SK-N-SH treated with all-trans-retinoic acid at 6 μM for 48 hours (cell line): ENCODE results near the gene PID1.
A peak's percentile ranks its signal among the peaks of the same experiment; 100 is the strongest.

Experiments
- ATAC-seq: fragments of 200-7000 bp; cut with Tn5 transposase; 3 replicates; pipeline ENCODE4 v1.9.1; 2020; ENCODE audit warnings: mild to moderate bottlenecking, moderate library complexity
- ARNTL ChIP-seq: fragments of 450-650 bp; formaldehyde crosslinking; IDR thresholded peaks from 2 replicates; pipeline ENCODE4 v1.5.0; 2020; ENCODE audit warnings: low read depth, mild to moderate bottlenecking, moderate library complexity, borderline replicate concordance
- BACH2 ChIP-seq: fragments of 250-450 bp; sonication (Bioruptor Pico); IDR thresholded peaks from 2 replicates; pipeline ENCODE4 v1.9.0; 2021; ENCODE audit warnings: mild to moderate bottlenecking, borderline replicate concordance
- CREB5 ChIP-seq: fragments of 250-450 bp; sonication (Bioruptor Pico); IDR thresholded peaks from 2 replicates; pipeline ENCODE4 v1.5.1; 2020; ENCODE audit warnings: low read depth, mild to moderate bottlenecking, moderate library complexity
- CSDC2 ChIP-seq: fragments of 250-450 bp; sonication (Bioruptor Pico); IDR thresholded peaks from 2 replicates; pipeline ENCODE4 v1.5.0; 2020; ENCODE audit warnings: mild to moderate bottlenecking, moderate library complexity
- CSRNP3 ChIP-seq: fragments of 250-450 bp; sonication (Bioruptor Pico); IDR thresholded peaks from 2 replicates; pipeline ENCODE4 v1.5.1; 2021; ENCODE audit warnings: mild to moderate bottlenecking, moderate library complexity
- ESRRG ChIP-seq: fragments of 250-450 bp; sonication (Bioruptor Pico); IDR thresholded peaks from 2 replicates; pipeline ENCODE4 v1.6.1; 2021; ENCODE audit warnings: mild to moderate bottlenecking
- GLIS3 ChIP-seq: fragments of 250-450 bp; sonication (Bioruptor Pico); IDR thresholded peaks from 2 replicates; pipeline ENCODE4 v1.5.0; 2020; ENCODE audit warnings: mild to moderate bottlenecking, moderate library complexity
- ISL1 ChIP-seq: fragments of 250-450 bp; sonication (Bioruptor Pico); IDR thresholded peaks from 2 replicates; pipeline ENCODE4 v2.1.2; 2022; ENCODE audit warnings: mild to moderate bottlenecking, moderate library complexity
- POU6F1 ChIP-seq: fragments of 250-450 bp; sonication (Bioruptor Pico); IDR thresholded peaks from 2 replicates; pipeline ENCODE4 v1.8.0; 2021; ENCODE audit warnings: low read depth, mild to moderate bottlenecking, moderate library complexity, borderline replicate concordance
- PPARA ChIP-seq: fragments of 250-450 bp; sonication (Bioruptor Pico); IDR thresholded peaks from 2 replicates; pipeline ENCODE4 v1.5.0; 2020; ENCODE audit warnings: mild to moderate bottlenecking, borderline replicate concordance
- SNAI2 ChIP-seq: fragments of 250-450 bp; sonication (Bioruptor Pico); IDR thresholded peaks from 2 replicates; pipeline ENCODE4 v1.5.0; 2020; ENCODE audit warnings: mild to moderate bottlenecking, moderate library complexity
- TCF4 ChIP-seq: fragments of 250-450 bp; sonication (Bioruptor Pico); IDR thresholded peaks from 2 replicates; pipeline ENCODE4 v1.8.0; 2021; ENCODE audit warnings: mild to moderate bottlenecking, moderate library complexity, borderline replicate concordance
- TOX ChIP-seq: fragments of 250-450 bp; sonication (Bioruptor Pico); IDR thresholded peaks from 2 replicates; pipeline ENCODE4 v1.8.0; 2021; ENCODE audit warnings: mild to moderate bottlenecking, moderate library complexity, borderline replicate concordance
- TSHZ2 ChIP-seq: fragments of 250-450 bp; sonication (Bioruptor Pico); IDR thresholded peaks from 2 replicates; pipeline ENCODE4 v1.5.0; 2020; ENCODE audit warnings: mild to moderate bottlenecking, moderate library complexity
- ZC3H10 ChIP-seq: fragments of 250-450 bp; sonication (Bioruptor Pico); IDR thresholded peaks from 2 replicates; pipeline ENCODE4 v1.5.1; 2021; ENCODE audit warnings: mild to moderate bottlenecking, moderate library complexity
- ZFP3 ChIP-seq: fragments of 250-450 bp; sonication (Bioruptor Pico); IDR thresholded peaks from 2 replicates; pipeline ENCODE4 v1.5.0; 2020; ENCODE audit warnings: mild to moderate bottlenecking, moderate library complexity
- ZFP30 ChIP-seq: fragments of 450-650 bp; formaldehyde crosslinking; IDR thresholded peaks from 2 replicates; pipeline ENCODE4 v1.5.0; 2022; ENCODE audit warnings: mild to moderate bottlenecking, moderate library complexity
- ZNF565 ChIP-seq: fragments of 450-650 bp; formaldehyde crosslinking; conservative IDR thresholded peaks from 2 replicates; pipeline ENCODE4 v1.5.0; 2020; ENCODE audit warnings: low read depth, mild to moderate bottlenecking, moderate library complexity
- ZNF70 ChIP-seq: fragments of 450-650 bp; formaldehyde crosslinking; IDR thresholded peaks from 2 replicates; pipeline ENCODE4 v1.5.0; 2020; ENCODE audit warnings: mild to moderate bottlenecking, moderate library complexity
- ZNF8 ChIP-seq: fragments of 450-650 bp; formaldehyde crosslinking; IDR thresholded peaks from 2 replicates; pipeline ENCODE4 v1.5.0; 2020; ENCODE audit warnings: mild to moderate bottlenecking, moderate library complexity

The PID1 gene

GRCh38 chr2:229270551-229271410 lies at the start of gene PID1:
PID1 (minus strand) TSS chr2:229271287; CDS start chr2:229271043, 244 bp downstream.
- TF ChIP-seq ZFP3 (CRISPR knock-in tag) (no peak), POU6F1 (CRISPR knock-in tag) (no peak), TCF4 (CRISPR knock-in tag) (no peak), ZNF8 (CRISPR knock-in tag) (no peak), ZNF70 (CRISPR knock-in tag) (no peak), ARNTL (CRISPR knock-in tag) (no peak)
- TF ChIP-seq, all 23 proteins: peak for 0
- ATAC-seq = peak; percentile 61

GRCh38 chr2:229319558-229319957 lies 48.5 kb upstream of the PID1 start:
- ATAC-seq = no peak
- TF ChIP-seq TSHZ2 (CRISPR knock-in tag) = no peak
- no peak for TF ChIP-seq ZC3H10 (CRISPR knock-in tag)
- TF ChIP-seq GLIS3 (CRISPR knock-in tag) = no peak
- TF ChIP-seq PPARA (CRISPR knock-in tag) = no peak
- TF ChIP-seq ZFP3 (CRISPR knock-in tag) = no peak
- no peak for TF ChIP-seq ZNF70 (CRISPR knock-in tag)
- TF ChIP-seq CSRNP3 = no peak
- no peak for TF ChIP-seq ZNF565 (CRISPR knock-in tag)
- TF ChIP-seq BACH2 = no peak
- no peak for TF ChIP-seq TOX (CRISPR knock-in tag)
- TF ChIP-seq CREB5 = no peak
- TF ChIP-seq, all 23 proteins: peak for 0

- TF ChIP-seq ESRRG (CRISPR knock-in tag) = no peak
- TF ChIP-seq ZFP30 = no peak
- TF ChIP-seq ZNF565 (CRISPR knock-in tag) = no peak
- TF ChIP-seq ZNF70 (CRISPR knock-in tag) = no peak
- TF ChIP-seq CSDC2 (CRISPR knock-in tag) = no peak
- TF ChIP-seq TCF4 (CRISPR knock-in tag) = no peak
- TF ChIP-seq ZFP3 (CRISPR knock-in tag) = no peak
- no peak for TF ChIP-seq CSRNP3
- TF ChIP-seq POU6F1 (CRISPR knock-in tag) = no peak
- no peak for TF ChIP-seq TOX (CRISPR knock-in tag)
- TF ChIP-seq SNAI2 (CRISPR knock-in tag) = no peak
- TF ChIP-seq ISL1 (CRISPR knock-in tag) = no peak
- TF ChIP-seq BACH2 = no peak
- TF ChIP-seq GLIS3 (CRISPR knock-in tag) = no peak
- no peak for ATAC-seq
Measured at GRCh38 chr2:229314117-229314516, 43.0 kb upstream of the PID1 start.
